ENCODE results near the gene SPPL2A.

The SPPL2A gene

GRCh38 chr15:50687302-50687902 is 78.1 kb downstream of the SPPL2A start:
- DNase-seq (ENCODE audit: low read depth in 2 of 2), result no peak

- peak; percentile 79 to 83 for DNase-seq (ENCODE audit: low read depth in 2 of 2)
These were observed 78.8 kb downstream of the SPPL2A start, which contains the start of gene TRPM7 for GRCh38 chr15:50686469-50687301. Gene TRPM7 (minus strand): TSS chr15:50686797. CDS start chr15:50686533, 264 bp downstream.

- DNase-seq (ENCODE audit: low read depth in 2 of 2), result peak; percentile 65 to 67
These were observed 79.5 kb downstream of the SPPL2A start for GRCh38 chr15:50685976-50686468.

- DNase-seq (ENCODE audit: low read depth in 2 of 2), result no peak
These were observed 80.1 kb downstream of the SPPL2A start for GRCh38 chr15:50685191-50685975.

GRCh38 chr15:50681467-50681866 is 84.0 kb downstream of the SPPL2A start:
- DNase-seq (ENCODE audit: low read depth in 2 of 2), result no peak

GRCh38 chr15:50676799-50677483 is 88.6 kb downstream of the SPPL2A start:
- no peak for DNase-seq (ENCODE audit: low read depth in 2 of 2)

GRCh38 chr15:50675535-50676144 is 89.9 kb downstream of the SPPL2A start:
- DNase-seq (ENCODE audit: low read depth in 2 of 2), result no peak

- no peak for DNase-seq (ENCODE audit: low read depth in 2 of 2)
These were observed 95.4 kb downstream of the SPPL2A start for GRCh38 chr15:50670115-50670514.

- DNase-seq (ENCODE audit: low read depth in 2 of 2), result no peak
These were observed 95.9 kb downstream of the SPPL2A start for GRCh38 chr15:50669611-50670010.

GRCh38 chr15:50665938-50666337 is 99.6 kb downstream of the SPPL2A start:
- DNase-seq (ENCODE audit: low read depth in 2 of 2), result no peak

- DNase-seq (ENCODE audit: low read depth in 2 of 2), result no peak
These were observed 110.0 kb downstream of the SPPL2A start for GRCh38 chr15:50655555-50655954.

- DNase-seq (ENCODE audit: low read depth in 2 of 2), result no peak
These were observed 112.3 kb downstream of the SPPL2A start for GRCh38 chr15:50653156-50653743.

- no peak for DNase-seq (ENCODE audit: low read depth in 2 of 2)
These were observed 112.8 kb downstream of the SPPL2A start for GRCh38 chr15:50652671-50653070.
